GM23248 (cell line): ENCODE measurements around the gene POU3F2. TPM values are rescaled to one million over a fixed set of nuclear protein-coding genes. Genes with fewer than 3 reads are reported as not detected.

Source experiments
- DNase-seq: peaks from one replicate; pipeline ENCODE4 v3.0.0-alpha.2; 2015
- H2AFZ ChIP-seq: fragments of 200-600 bp; sonication (generic); 2 replicates; pipeline ENCODE4 v1.6.1; 2016; ENCODE audit warnings: antibody characterized with exemption
- H3F3A ChIP-seq: fragments of 200-600 bp; sonication (generic); 2 replicates; pipeline ENCODE4 v1.6.1; 2016; ENCODE audit warnings: mild to moderate bottlenecking, antibody characterized with exemption, mixed run types; ENCODE audit not compliant: insufficient read depth
- H3K27ac ChIP-seq: fragments of 200-600 bp; sonication (generic); 2 replicates; pipeline ENCODE4 v1.5.1; 2016; ENCODE audit warnings: mild to moderate bottlenecking
- H3K27me3 ChIP-seq: fragments of 200-600 bp; sonication (generic); replicated peaks from 2 replicates; pipeline ENCODE4 v1.6.1; 2016; ENCODE audit warnings: mild to moderate bottlenecking; ENCODE audit not compliant: insufficient read depth
- H3K36me3 ChIP-seq: fragments of 200-600 bp; sonication (generic); 2 replicates; pipeline ENCODE4 v1.6.1; 2016; ENCODE audit warnings: low read depth, mild to moderate bottlenecking
- H3K4me1 ChIP-seq: fragments of 200-600 bp; sonication (generic); 2 replicates; pipeline ENCODE4 v1.6.1; 2016; ENCODE audit warnings: mild to moderate bottlenecking; ENCODE audit not compliant: insufficient read depth
- H3K4me2 ChIP-seq: fragments of 200-600 bp; sonication (generic); one replicate; pipeline ENCODE4 v1.6.1; 2016; ENCODE audit warnings: mild to moderate bottlenecking; ENCODE audit not compliant: unreplicated experiment
- H3K4me3 ChIP-seq: fragments of 200-600 bp; sonication (generic); 2 replicates; pipeline ENCODE4 v1.5.1; 2016; ENCODE audit warnings: mild to moderate bottlenecking
- H3K79me2 ChIP-seq: fragments of 200-600 bp; sonication (generic); 2 replicates; pipeline ENCODE4 v1.6.1; 2016; ENCODE audit warnings: mild to moderate bottlenecking; ENCODE audit not compliant: insufficient read depth
- H3K9ac ChIP-seq: fragments of 200-600 bp; sonication (generic); 2 replicates; pipeline ENCODE4 v1.6.1; 2016; ENCODE audit warnings: mild to moderate bottlenecking
- H3K9me2 ChIP-seq: fragments of 200-600 bp; sonication (generic); 2 replicates; pipeline ENCODE4 v1.6.1; 2016; ENCODE audit warnings: mixed run types, mild to moderate bottlenecking, moderate library complexity; ENCODE audit not compliant: insufficient read depth
- H3K9me3 ChIP-seq: fragments of 200-600 bp; sonication (generic); one replicate; pipeline ENCODE4 v1.6.1; 2017; ENCODE audit warnings: low read depth
- H4K20me1 ChIP-seq: fragments of 200-600 bp; sonication (generic); 2 replicates; pipeline ENCODE4 v1.6.0; 2016; ENCODE audit not compliant: insufficient read depth
- EZH2 ChIP-seq: fragments of 200-600 bp; sonication (generic); IDR thresholded peaks from 2 replicates; pipeline ENCODE4 v1.6.1; 2018; ENCODE audit warnings: antibody characterized with exemption, mild to moderate bottlenecking; ENCODE audit not compliant: insufficient read depth, poor library complexity, severe bottlenecking
- EZH2phosphoT487 ChIP-seq: fragments of 200-600 bp; sonication (generic); IDR thresholded peaks from 2 replicates; pipeline ENCODE4 v1.6.1; 2018; ENCODE audit warnings: antibody characterized with exemption, moderate library complexity, mild to moderate bottlenecking, low read depth; ENCODE audit not compliant: insufficient read depth
- WGBS, 2 experiments: methylation state at CpG; one replicate each; pipeline ENCODE4 v1.1.6; 2015 to 2017; ENCODE audit warnings: low lambda C conversion rate in 2 of 2, low coverage in 1 of 2; ENCODE audit errors: missing lambda C conversion rate in 2 of 2; 5-methylcytosine and 5-hydroxymethylcytosine counted together
- in situ Hi-C: fragments of 300-500 bp; cut with MboI; formaldehyde crosslinking; loops from 2 replicates; pipeline ENCODE4 v1.15.0; 2020
- polyA plus RNA-seq: library from polyadenylated mRNA; unstranded; fragments of >200 nt; fragmentation: Nextera tagmentation; extraction: Ambion mirVana; gene quantifications from 2 replicates; pipeline ENCODE4 v1.2.1, GENCODE V29; 2016
- total RNA-seq: library from RNA; depleted of rRNA; stranded (reverse); fragments of >200 nt; shearing (Covaris generic); gene quantifications from 2 replicates; pipeline ENCODE4 v1.2.3, GENCODE V29; 2014

POU3F2 gene
- total and polyA plus RNA-seq, 2 experiments from 2014 or later, result 0.05 TPM; not detected in 1

- no peak for TF ChIP-seq EZH2phosphoT487
- peak; percentile 78 for TF ChIP-seq EZH2
- H3F3A ChIP-seq, result 0 out of 2 replicates have a peak, but pooled peaks cover 3% of the 10 kb centered on the region
- H3K4me1 ChIP-seq, result 0 out of 2 replicates have a peak, but pooled peaks cover 5% of the 10 kb centered on the region
- H3K27ac ChIP-seq, result no peak overlapping the region
- no peaks in the 10 kb centered on the region for H3K9me3 ChIP-seq
- 52 to 54% methylated on average over 14 of the region's 14 CpGs for WGBS, 2 experiments
- no peak overlapping the region for H3K4me3 ChIP-seq
- no peak for DNase-seq
- no peak overlapping the region for H3K9ac ChIP-seq
- no peak overlapping the region for H2AFZ ChIP-seq
- H4K20me1 ChIP-seq, result no peaks in the 10 kb centered on the region
- no peaks in the 10 kb centered on the region for H3K9me2 ChIP-seq
- H3K4me2 ChIP-seq, result no peak overlapping the region
- H3K36me3 ChIP-seq, result no peaks in the 10 kb centered on the region
- no peaks in the 10 kb centered on the region for H3K79me2 ChIP-seq
- in situ Hi-C loops, result loop anchor here (25.0 kb wide), 1 partner anchor 1342 kb away; no protein-coding TSS in a partner anchor
- peaks cover 78% of the 10 kb centered on the region for H3K27me3 ChIP-seq
Measured at GRCh38 chr6:98828941-98829411, 5.4 kb upstream of the POU3F2 start.

GRCh38 chr6:98830146-98830545 lies 4.2 kb upstream of the POU3F2 start:
- peak; percentile 15 for TF ChIP-seq EZH2
- TF ChIP-seq EZH2phosphoT487, result no peak
- in situ Hi-C loops, result loop anchor here (25.0 kb wide), 1 partner anchor 1343 kb away; no protein-coding TSS in a partner anchor
- no peak for DNase-seq
- 69 to 85% methylated on average over 2 of the region's 2 CpGs for WGBS, 2 experiments
- no peaks in the 10 kb centered on the region for H3K9me3 ChIP-seq
- H3K4me3 ChIP-seq, result no peak overlapping the region
- H3K4me2 ChIP-seq, result no peak overlapping the region
- no peak overlapping the region for H3K9ac ChIP-seq
- H3K4me1 ChIP-seq, result 0 out of 2 replicates have a peak, but pooled peaks cover 5% of the 10 kb centered on the region
- H3K79me2 ChIP-seq, result no peaks in the 10 kb centered on the region
- H3K27me3 ChIP-seq, result peaks cover 67% of the 10 kb centered on the region
- H4K20me1 ChIP-seq, result no peaks in the 10 kb centered on the region
- no peaks in the 10 kb centered on the region for H3K36me3 ChIP-seq
- 0 out of 2 replicates have a peak, but pooled peaks cover 3% of the 10 kb centered on the region for H3F3A ChIP-seq
- no peak overlapping the region for H3K27ac ChIP-seq
- no peak overlapping the region for H2AFZ ChIP-seq
- no peaks in the 10 kb centered on the region for H3K9me2 ChIP-seq

- H3K27me3 ChIP-seq, result peaks cover 66% of the 10 kb centered on the region
- H3K27ac ChIP-seq, result no peak overlapping the region
- H2AFZ ChIP-seq, result no peak overlapping the region
- no peaks in the 10 kb centered on the region for H3K36me3 ChIP-seq
- H3K4me1 ChIP-seq, result 0 out of 2 replicates have a peak, but pooled peaks cover 5% of the 10 kb centered on the region
- DNase-seq, result no peak
- H3K4me3 ChIP-seq, result peak overlapping the region; percentile 15; the same call in 1 of the 2 replicates
- in situ Hi-C loops, result loop anchor here (25.0 kb wide), 1 partner anchor 1344 kb away; no protein-coding TSS in a partner anchor
- H3K9me2 ChIP-seq, result no peaks in the 10 kb centered on the region
- H3K9ac ChIP-seq, result no peak overlapping the region
- H3F3A ChIP-seq, result 0 out of 2 replicates have a peak, but pooled peaks cover 3% of the 10 kb centered on the region
- no peaks in the 10 kb centered on the region for H3K79me2 ChIP-seq
- H3K4me2 ChIP-seq, result no peak overlapping the region
- WGBS, 2 experiments, result 11 to 12% methylated on average over 54 to 58 of the region's 58 CpGs
- peak; percentile 33 for TF ChIP-seq EZH2
- no peak; the same call in 1 of the 2 replicates for TF ChIP-seq EZH2phosphoT487
- no peaks in the 10 kb centered on the region for H3K9me3 ChIP-seq
- H4K20me1 ChIP-seq, result no peaks in the 10 kb centered on the region
Measured at GRCh38 chr6:98831057-98831958, 3.1 kb upstream of the POU3F2 start.

- in situ Hi-C loops, result loop anchor here (25.0 kb wide), 1 partner anchor 1345 kb away; no protein-coding TSS in a partner anchor
- 19 to 20% methylated on average over 11 of the region's 11 CpGs for WGBS, 2 experiments
- H3K9ac ChIP-seq, result peak overlapping the region; percentile 52
Measured at GRCh38 chr6:98831959-98832283, 2.5 kb upstream of the POU3F2 start.

More at GRCh38 chr6:98831959-98832283, 2.5 kb upstream of the POU3F2 start:
- H3F3A ChIP-seq, result 0 out of 2 replicates have a peak, but pooled peaks cover 3% of the 10 kb centered on the region
- H3K79me2 ChIP-seq, result no peaks in the 10 kb centered on the region
- H3K27ac ChIP-seq, result no peak overlapping the region
- DNase-seq, result no peak
- no peaks in the 10 kb centered on the region for H4K20me1 ChIP-seq
- no peaks in the 10 kb centered on the region for H3K9me3 ChIP-seq
- no peaks in the 10 kb centered on the region for H3K36me3 ChIP-seq
- no peaks in the 10 kb centered on the region for H3K9me2 ChIP-seq
- H3K4me3 ChIP-seq, result peak overlapping the region; percentile 67
- 0 out of 2 replicates have a peak, but pooled peaks cover 5% of the 10 kb centered on the region for H3K4me1 ChIP-seq
- peak overlapping the region; percentile 75 for H2AFZ ChIP-seq
- H3K4me2 ChIP-seq, result peak overlapping the region; percentile 71
- H3K27me3 ChIP-seq, result peaks cover 66% of the 10 kb centered on the region
- TF ChIP-seq EZH2phosphoT487, result no peak
- TF ChIP-seq EZH2, result no peak
